ENCODE measurements around the gene ZMIZ1. TPM values are rescaled to one million over a fixed set of nuclear protein-coding genes. Genes with fewer than 3 reads are reported as not detected.

The ZMIZ1 gene
- total RNA-seq, 1 experiment from 2014 or later: 42.3 TPM

DNA sequence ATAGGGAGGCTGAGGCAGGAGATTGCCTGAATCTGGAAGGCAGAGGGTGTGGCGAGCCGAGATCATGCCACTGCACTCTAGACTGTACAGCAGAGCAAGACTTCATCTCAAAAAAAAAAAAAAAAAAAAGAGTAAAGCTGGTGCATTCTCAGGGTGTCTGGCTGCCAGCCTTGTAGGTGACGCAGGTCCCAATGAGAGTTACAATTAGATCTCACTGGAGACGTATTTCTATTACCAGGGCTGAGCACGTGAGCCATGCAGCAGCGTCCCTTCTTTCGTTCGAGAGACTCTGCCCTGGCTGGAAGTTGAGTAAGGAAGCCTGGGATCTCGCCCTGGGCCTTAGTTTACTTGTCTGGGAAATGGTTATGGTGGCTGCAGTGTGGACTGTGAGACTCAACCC lies 22.4 kb upstream of the ZMIZ1 start:
- Histone ChIP-seq H3K4me3 (ENCODE audit: low read depth, low read length) (no peak overlapping the region), H3K9me3 (no peaks in the 10 kb centered on the region), H3K4me1 (peaks cover 34% of the 10 kb centered on the region), H3K36me3 (ENCODE audit: control insufficient read depth, insufficient read depth, low read length) (no peaks in the 10 kb centered on the region), H3K27me3 (replicated peaks; ENCODE audit: control insufficient read depth, insufficient read depth, low read length) (no peaks in the 10 kb centered on the region)
- Mint-ChIP-seq H3K9me3 (ENCODE audit: unreplicated experiment) (no peaks in the 10 kb centered on the region), H3K4me3 (ENCODE audit: unreplicated experiment) (no peak overlapping the region), H3K27ac (ENCODE audit: unreplicated experiment) (no peak overlapping the region), H3K36me3 (ENCODE audit: insufficient read depth, unreplicated experiment) (no peaks in the 10 kb centered on the region), H3K4me1 (ENCODE audit: low read depth, unreplicated experiment) (peaks cover 26% of the 10 kb centered on the region), H3K27me3 (ENCODE audit: insufficient read depth, unreplicated experiment) (no peaks in the 10 kb centered on the region)
- TF ChIP-seq, protein P1, sequence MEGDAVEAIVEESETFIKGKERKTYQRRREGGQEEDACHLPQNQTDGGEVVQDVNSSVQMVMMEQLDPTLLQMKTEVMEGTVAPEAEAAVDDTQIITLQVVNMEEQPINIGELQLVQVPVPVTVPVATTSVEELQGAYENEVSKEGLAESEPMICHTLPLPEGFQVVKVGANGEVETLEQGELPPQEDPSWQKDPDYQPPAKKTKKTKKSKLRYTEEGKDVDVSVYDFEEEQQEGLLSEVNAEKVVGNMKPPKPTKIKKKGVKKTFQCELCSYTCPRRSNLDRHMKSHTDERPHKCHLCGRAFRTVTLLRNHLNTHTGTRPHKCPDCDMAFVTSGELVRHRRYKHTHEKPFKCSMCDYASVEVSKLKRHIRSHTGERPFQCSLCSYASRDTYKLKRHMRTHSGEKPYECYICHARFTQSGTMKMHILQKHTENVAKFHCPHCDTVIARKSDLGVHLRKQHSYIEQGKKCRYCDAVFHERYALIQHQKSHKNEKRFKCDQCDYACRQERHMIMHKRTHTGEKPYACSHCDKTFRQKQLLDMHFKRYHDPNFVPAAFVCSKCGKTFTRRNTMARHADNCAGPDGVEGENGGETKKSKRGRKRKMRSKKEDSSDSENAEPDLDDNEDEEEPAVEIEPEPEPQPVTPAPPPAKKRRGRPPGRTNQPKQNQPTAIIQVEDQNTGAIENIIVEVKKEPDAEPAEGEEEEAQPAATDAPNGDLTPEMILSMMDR (IDR thresholded peaks at IDR 0.05; ENCODE audit: insufficient read depth in 1 of 2, low read depth in 1 of 2, low read length in 1 of 2, severe bottlenecking in 1 of 2, unreplicated experiment in 1 of 2): no peak
- DNase-seq: peak in 1 of 2 experiments; percentile 12
- BruUV-seq (replicated peaks): no TSS peak
- intact Hi-C loops (cut with micrococcal nuclease; ENCODE audit: unreplicated experiment): no loop called here
- POLR2A ChIA-PET: no interaction called here
- CTCF ChIA-PET: no interaction called here

DNA sequence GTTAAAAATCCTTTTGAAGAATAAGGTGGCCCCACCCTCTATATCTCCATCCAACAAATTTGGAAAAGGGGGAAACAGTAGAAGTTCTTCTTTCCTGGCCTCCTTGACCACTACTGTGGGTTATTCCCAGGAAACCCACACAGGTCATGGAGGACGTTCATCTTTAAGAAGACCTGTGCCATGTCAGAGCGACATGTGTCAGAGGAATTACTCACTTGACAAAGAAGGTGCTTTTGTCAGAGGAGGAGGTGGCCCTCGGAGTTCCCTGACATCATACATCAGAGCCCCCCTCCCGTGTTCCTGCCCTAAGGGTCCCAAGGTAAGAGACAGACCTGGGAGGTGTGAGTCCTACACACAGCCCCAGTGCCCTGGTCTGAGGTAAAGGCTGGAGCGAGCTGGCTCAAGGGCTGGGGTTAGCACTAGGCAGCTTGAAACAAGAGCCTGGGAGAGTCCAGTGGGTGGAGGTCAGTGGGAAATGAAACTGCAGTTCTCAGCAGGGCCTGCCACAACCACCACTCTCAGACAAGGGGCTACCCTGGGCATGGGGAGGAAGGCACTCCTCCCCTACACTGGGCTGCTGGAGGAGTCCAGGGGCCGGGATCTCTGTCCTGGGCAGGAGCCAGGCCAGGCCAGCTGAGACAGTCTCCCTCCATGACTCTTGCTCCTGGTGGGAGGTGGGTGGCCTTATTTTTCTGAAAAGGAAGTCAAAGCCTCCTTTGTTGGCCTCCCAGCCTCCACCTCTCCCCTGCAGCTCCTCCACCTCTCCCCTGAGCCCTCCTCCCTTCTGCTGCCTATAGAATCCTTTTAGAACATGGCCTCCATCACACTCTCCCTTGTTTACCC lies 21.8 kb upstream of the ZMIZ1 start:
- ChIA-PET POLR2A (no interaction called here), CTCF (no interaction called here)
- Histone ChIP-seq H3K4me1 (peaks cover 41% of the 10 kb centered on the region), H3K27me3 (replicated peaks; ENCODE audit: control insufficient read depth, insufficient read depth, low read length) (no peaks in the 10 kb centered on the region), H3K9me3 (no peaks in the 10 kb centered on the region), H3K4me3 (ENCODE audit: low read depth, low read length) (no peak overlapping the region), H3K36me3 (ENCODE audit: control insufficient read depth, insufficient read depth, low read length) (no peaks in the 10 kb centered on the region)
- BruUV-seq (replicated peaks): no TSS peak
- Mint-ChIP-seq H3K27ac (ENCODE audit: unreplicated experiment) (peak overlapping the region; percentile 47), H3K4me3 (ENCODE audit: unreplicated experiment) (no peak overlapping the region), H3K4me1 (ENCODE audit: low read depth, unreplicated experiment) (peaks cover 22% of the 10 kb centered on the region), H3K36me3 (ENCODE audit: insufficient read depth, unreplicated experiment) (no peaks in the 10 kb centered on the region), H3K27me3 (ENCODE audit: insufficient read depth, unreplicated experiment) (no peaks in the 10 kb centered on the region), H3K9me3 (ENCODE audit: unreplicated experiment) (no peaks in the 10 kb centered on the region)
- TF ChIP-seq, protein P1 (IDR thresholded peaks at IDR 0.05; ENCODE audit: insufficient read depth in 1 of 2, low read depth in 1 of 2, low read length in 1 of 2, severe bottlenecking in 1 of 2, unreplicated experiment in 1 of 2): no peak
- peak in 1 of 2 experiments; percentile 26 for DNase-seq
- intact Hi-C loops (cut with micrococcal nuclease; ENCODE audit: unreplicated experiment): no loop called here

DNA sequence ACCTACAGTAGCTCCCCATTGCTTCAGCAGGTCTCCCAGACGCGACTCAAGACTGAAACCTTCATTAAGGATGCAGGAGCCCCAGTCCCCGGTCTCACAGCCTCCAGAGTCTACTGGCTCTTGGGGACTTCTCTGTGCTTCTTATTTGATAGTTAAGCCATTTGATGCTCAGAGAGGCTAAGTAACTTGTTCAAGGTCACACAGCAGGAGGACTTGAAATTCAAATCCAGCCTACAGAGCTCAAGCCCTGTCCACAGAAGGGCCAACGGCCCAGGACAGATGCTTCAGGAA lies 21.2 kb upstream of the ZMIZ1 start:
- H3K27ac Mint-ChIP-seq (ENCODE audit: unreplicated experiment): peak overlapping the region; percentile 47
- ChIA-PET POLR2A (no interaction called here), CTCF (no interaction called here)
- intact Hi-C loops (cut with micrococcal nuclease; ENCODE audit: unreplicated experiment): no loop called here
- peaks cover 20% of the 10 kb centered on the region for H3K4me1 Mint-ChIP-seq (ENCODE audit: low read depth, unreplicated experiment)
- peaks cover 44% of the 10 kb centered on the region for H3K4me1 ChIP-seq
- no peak overlapping the region for H3K4me3 ChIP-seq (ENCODE audit: low read depth, low read length)
- no peaks in the 10 kb centered on the region for H3K36me3 ChIP-seq (ENCODE audit: control insufficient read depth, insufficient read depth, low read length)
- no peaks in the 10 kb centered on the region for H3K27me3 Mint-ChIP-seq (ENCODE audit: insufficient read depth, unreplicated experiment)
- no peaks in the 10 kb centered on the region for H3K9me3 Mint-ChIP-seq (ENCODE audit: unreplicated experiment)
- no TSS peak for BruUV-seq (replicated peaks)
- no peaks in the 10 kb centered on the region for H3K36me3 Mint-ChIP-seq (ENCODE audit: insufficient read depth, unreplicated experiment)
- no peaks in the 10 kb centered on the region for H3K9me3 ChIP-seq
- H3K4me3 Mint-ChIP-seq (ENCODE audit: unreplicated experiment): no peak overlapping the region
- TF ChIP-seq, protein P1 (IDR thresholded peaks at IDR 0.05; ENCODE audit: insufficient read depth in 1 of 2, low read depth in 1 of 2, low read length in 1 of 2, severe bottlenecking in 1 of 2, unreplicated experiment in 1 of 2): no peak
- H3K27me3 ChIP-seq (replicated peaks; ENCODE audit: control insufficient read depth, insufficient read depth, low read length): no peaks in the 10 kb centered on the region
- no peak for DNase-seq

Data from Caco-2 (cell line).